ENCODE measurements around the gene CEP57L1.

The CEP57L1 gene

DNA sequence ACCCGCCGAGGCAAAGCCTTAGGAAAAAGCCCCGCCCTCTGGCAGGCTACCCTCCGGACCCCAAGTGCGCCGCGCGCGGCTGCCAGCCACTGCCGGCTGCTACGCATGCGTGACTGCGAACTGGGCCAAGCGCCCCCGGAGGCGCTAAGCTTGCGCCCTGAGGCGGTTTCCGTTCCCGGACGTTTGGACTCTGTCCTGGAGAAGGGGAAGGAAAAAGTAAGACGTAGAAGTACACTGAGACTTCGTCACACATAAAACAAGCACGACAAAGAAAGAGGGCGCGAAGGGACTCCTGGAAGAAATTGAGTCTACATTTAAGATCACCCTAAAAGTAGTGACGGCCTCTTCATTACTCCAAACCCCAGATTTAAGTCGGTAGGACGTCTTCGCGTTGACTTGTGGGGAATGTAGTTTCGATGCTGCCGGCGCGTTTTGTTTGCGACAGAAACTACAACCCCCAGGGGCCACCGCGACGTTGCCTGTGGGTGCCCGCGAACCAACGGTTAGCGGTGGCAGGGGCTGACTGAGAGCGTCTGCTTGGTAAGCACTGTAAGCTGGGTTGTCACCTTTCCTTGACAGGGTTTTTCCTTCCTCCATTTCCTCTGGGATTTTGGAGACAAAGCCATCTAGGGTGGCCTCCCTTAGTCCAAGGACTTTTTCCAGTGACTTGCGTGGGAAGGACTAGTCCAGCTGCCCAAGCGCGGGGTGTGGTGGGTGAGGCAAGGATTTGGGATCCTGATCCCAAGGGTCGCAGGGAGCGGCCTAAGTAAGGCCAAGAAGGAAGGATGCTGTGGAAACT lies at the start of gene CEP57L1:
CEP57L1 (plus strand) TSS at position 472 of the 799 bp plus-strand sequence. CDS start 49,715 bp downstream, outside the sequence.
- peak; percentile 85 for DNase-seq

- DNase-seq, result no peak
These were observed 47.1 kb upstream of the CEP57L1 start for GRCh38 chr6:109048176-109048575.

- no peak for DNase-seq
These were observed 46.5 kb upstream of the CEP57L1 start for GRCh38 chr6:109048670-109049415.

- no peak for DNase-seq
These were observed 45.3 kb upstream of the CEP57L1 start for GRCh38 chr6:109050012-109050411.

GRCh38 chr6:109050447-109051102 lies 44.7 kb upstream of the CEP57L1 start:
- no peak for DNase-seq

DNA sequence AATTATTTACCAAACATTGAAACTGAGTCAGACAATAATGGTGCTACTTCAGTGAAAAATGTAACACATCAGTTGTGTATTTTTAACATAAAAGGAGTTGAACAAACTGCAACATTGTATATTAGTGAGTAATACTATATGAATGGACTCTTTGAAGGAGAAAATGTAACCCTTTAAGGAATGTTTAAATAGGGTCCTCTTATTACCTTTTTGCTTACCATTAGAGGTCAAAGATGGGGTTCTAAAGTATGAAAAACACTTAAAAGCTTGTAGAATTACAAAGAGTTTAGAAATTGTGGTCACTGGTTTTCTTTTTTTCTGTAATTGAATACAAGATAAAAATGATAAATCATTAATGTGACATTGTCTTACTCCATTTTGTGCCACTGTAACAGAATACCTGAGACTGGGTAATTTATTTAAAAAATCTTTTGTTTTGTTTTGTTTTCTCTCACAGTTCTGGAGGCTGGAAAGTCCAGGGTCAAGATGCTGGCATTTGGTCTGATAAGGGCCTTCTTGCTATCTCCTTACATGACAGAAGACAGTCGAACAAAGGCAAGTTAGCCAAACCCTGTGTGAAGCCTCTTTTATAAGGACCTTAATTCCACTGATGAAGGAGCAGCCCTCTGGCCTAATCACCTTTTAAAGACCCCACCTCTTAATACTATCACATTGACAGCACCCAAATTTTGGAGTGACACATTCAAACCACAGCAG lies 43.8 kb upstream of the CEP57L1 start:
- no peak for DNase-seq

GRCh38 chr6:109052018-109052651 lies 43.2 kb upstream of the CEP57L1 start:
- DNase-seq, result no peak

DNA sequence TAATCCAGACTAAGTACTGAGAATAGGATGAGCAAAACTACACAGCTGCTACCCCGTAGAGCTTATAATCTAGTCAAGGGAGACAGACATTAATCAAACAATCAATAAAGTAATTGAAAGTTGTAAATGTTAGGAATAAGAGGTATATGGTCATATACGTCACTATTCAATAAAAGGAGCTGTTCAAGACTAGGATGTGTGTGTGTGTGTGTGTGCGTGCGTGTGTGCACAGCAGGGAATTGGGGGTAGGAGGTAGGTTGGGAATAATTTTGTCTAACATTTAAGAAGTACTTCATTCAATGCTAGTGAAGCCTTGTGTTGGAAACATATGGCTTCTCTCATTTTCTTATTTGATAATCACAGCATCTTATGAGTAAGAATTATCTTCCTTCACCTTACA lies 42.5 kb upstream of the CEP57L1 start:
- DNase-seq, result no peak

DNA sequence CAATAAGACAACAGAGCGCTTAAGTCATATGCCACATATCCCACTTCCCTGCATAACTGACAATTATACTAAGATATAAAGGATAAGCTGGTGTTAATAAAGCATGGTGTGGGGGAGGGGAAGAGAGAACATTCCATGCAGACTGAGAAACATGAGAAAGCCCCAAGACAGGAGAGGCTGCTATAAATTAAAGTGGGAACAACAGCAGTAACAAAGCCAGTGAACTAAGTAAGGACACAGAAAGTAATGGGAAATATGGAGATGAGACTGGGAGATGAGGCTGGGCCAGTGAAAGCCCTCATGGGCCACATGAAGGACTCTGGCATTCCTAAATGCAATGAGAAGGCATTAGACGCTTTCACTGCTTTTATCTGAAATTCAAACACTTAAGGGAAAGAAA lies 42.0 kb upstream of the CEP57L1 start:
- no peak for DNase-seq

DNA sequence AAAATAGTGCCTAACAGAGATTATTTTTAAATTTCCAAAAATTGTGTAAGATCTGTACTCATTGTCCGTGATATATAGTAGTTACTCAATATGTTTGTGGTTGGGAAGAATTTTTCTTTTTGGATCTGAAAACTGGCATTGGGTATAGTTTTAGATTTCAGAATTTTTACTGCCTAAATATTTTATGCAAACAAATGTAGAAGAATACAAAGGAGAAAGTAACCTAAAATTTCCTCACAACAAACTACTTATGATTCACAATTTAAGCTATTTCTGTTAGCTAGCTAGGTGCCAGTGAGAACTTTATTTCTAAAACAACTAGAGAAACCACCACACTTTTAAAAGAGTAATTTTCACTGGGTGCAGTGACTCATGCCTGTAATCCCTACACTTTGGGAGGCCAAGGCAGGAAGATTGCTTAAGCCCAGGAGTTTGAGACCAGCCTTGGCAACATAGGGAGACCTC lies 39.5 kb upstream of the CEP57L1 start:
- no peak for DNase-seq

- no peak for DNase-seq
These were observed 38.6 kb upstream of the CEP57L1 start for GRCh38 chr6:109056661-109057060.

DNA sequence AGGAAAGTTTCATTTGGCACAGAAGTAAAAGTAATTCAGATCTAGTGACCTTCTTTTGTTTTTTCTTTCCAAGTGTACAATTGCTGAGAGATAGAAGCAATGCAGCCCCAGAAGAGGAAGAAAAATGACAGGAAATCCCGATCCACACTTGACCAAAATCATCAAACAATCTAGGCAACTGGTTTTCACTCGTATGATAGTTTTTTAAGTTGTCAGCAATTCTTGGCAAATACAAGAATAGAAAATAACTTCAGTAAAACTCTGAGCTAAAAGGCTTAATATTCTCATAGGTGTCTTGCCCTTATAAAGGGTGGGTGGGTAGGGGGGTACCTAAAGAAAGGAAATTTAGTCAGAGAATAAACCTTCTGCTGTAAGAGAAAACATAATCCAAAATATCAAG lies 36.7 kb upstream of the CEP57L1 start:
- DNase-seq, result no peak

DNA sequence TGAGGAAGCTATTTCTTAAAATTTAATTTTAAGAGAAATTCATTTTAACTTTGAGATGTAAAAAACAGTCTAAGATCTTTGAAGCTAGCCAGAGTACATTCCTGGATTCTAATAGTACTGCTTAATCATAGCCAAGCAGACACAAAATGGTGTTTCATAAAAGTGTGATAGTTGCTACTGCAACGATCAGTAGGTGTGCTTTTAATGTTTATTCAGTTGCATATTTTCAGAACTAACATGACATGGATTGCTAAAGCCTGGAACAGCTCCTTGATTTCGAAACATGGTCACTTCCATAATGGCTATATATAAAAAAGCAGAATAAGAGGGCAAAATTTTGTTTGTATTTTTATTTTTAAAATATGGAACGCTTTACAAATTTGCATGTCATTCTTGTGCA lies 36.2 kb upstream of the CEP57L1 start:
- DNase-seq, result no peak

DNA sequence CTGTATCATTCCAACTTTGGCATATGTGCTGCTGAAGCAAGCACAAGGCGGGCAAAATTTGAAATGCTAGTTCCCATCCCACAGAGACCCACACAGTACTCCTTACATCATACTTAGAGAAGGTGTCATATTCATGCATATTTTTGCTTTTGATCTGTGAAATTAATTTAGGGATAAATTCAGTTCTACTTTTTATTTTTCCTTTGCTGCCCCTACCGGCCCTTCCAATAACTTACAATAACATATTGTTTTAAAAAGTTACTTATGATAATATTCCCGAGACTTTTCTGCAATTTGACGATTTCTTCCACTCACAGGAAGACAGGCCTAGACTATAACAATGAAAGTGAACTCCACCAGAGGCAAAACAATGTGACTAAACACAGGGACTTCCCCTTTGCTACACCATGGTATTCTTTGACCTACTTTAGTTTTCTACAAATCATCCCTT lies 35.7 kb upstream of the CEP57L1 start:
- DNase-seq, result no peak

DNA sequence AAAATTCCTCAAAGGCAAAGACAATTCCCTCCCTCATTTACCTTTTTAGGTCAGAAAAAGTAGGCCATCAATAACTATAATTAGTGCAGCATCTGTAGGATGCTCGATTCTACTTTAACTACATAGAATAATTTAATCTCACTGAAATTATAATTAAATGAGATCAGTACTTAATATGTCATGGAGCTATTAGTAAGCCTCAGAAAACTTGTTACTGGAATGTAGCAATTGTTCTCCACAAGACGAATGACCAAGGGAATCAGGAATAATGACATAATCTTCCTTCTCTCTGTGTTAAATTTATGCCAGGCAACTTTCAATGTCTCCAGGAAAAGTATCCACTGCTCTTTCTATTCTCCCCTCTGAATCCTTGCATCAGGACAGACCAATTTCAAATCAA lies 34.7 kb upstream of the CEP57L1 start:
- DNase-seq, result no peak

DNA sequence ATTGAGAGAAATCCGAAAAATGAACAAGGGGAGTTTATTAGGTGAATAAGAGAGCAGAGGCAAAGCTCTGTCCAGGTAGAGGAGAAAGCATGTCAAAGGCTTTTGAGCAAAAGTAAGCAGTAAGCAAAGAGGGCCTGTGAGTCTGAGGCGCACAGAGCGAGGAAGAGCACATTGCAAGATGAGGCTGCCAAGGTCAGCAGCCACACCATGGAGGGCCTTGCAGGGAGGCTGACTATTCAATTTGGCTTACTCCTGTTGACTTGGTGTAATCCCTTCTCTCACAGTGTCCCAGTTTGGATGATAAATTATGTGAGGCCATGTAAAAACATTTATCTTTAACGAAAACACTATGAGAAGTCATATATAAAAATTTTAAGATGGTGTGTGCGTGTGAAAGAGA lies 33.1 kb upstream of the CEP57L1 start:
- DNase-seq, result no peak

- DNase-seq, result no peak
These were observed 32.4 kb upstream of the CEP57L1 start for GRCh38 chr6:109062767-109063352.

- DNase-seq, result no peak
These were observed 25.6 kb upstream of the CEP57L1 start for GRCh38 chr6:109069746-109070145.

DNA sequence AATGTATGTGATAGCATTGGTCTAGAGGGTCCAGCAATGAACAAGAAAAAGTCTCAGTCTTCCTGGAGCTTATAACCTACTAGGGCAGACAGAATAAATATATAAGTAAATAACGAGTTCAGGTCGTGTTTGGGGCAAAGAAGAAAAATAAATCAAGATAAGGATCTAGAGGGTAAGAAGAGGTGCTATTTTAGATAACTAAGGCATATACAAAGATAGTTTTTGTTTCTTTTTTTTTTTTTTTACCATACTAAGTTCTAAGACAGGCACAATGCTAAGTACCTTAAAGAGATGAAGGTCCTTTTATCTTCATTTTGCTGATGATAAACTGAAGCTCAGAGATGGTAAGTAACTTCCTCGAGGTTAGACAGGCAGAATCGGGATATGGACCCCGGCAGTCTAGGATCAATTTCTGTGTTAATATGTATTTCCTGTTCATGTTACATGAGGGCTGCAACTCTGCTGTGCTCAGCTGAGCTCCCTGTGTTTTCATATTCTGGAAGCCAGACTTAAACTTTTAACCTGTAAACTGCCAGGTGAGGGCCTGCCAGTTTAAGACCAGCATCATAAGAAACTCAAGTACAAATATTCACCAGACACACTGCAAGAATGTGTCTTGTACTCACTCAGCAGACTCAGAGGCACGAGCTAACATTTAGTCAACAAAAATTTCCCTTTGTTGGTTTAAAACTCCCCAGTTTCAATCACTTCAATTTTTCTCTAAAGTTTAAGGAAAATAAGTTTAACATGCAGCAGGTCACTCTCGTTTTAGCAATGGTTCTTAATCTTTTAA lies 24.0 kb upstream of the CEP57L1 start:
- no peak for DNase-seq

DNA sequence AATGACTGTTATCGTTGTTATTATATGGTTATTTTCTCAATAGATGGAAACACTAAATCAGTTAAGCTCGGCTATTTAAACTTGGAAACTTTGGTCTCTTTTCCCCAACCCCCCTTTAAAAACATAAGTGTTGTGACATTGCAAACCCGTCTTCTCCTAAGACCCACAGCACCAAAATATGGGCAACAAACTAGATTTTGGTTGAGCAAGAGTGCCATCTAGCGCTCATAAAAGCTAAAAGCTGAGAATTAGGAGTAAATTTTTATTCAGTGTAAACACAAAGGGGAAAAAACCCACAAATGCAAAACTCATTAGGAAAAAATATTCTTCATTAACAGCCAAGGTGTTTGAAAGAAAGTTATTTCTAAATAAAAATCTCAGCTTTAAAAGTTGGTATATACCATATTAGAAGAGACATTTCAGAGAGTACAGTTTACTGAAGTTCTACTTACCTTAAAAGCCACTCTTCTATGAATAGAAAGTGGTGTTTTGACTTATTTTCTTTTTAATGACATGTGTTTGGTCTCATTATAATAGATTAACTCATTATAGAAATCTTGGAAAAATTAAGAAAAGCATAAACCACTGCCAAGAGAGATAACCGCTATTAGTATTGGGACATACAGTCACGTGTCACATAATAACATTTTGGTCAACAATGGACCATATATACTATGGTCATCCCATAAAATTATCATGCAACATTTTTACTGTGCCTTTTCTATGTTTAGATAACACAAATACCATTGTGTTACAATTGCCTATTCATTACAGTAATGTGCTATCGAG lies 21.8 kb upstream of the CEP57L1 start:
- DNase-seq, result peak; percentile 3

DNA sequence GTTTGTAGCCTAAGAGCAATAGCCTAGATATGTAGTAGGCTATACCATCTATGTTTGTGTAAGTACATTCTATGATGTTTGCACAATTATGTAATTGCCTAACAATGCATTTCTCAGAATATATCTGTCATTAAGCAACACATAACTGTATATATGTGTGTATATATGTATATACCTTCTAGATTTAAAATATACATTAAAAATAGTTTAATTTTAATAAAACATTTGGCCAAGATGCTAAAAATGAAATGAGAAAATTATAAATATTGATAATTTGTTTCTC lies 21.2 kb upstream of the CEP57L1 start:
- no peak for DNase-seq
